HT1080 (cell line): ENCODE data around the gene GPATCH2. TPM values are rescaled to one million over a fixed set of nuclear protein-coding genes. Genes with fewer than 3 reads are reported as not detected.
A peak's percentile ranks its signal among the peaks of the same experiment; 100 is the strongest.
"Not testable (repeated sequence)": the region's sequence is repeated elsewhere in the genome, so short reads cannot be mapped to it uniquely, and the experiment has no call there.

Experiments
- DNase-seq: peaks from one replicate; pipeline ENCODE4 v3.0.0-alpha.2; 2015; ENCODE audit warnings: low read depth
- total RNA-seq: library from RNA; depleted of rRNA; stranded (reverse); fragments of >200 nt; shearing (Covaris generic); gene quantifications from 2 replicates; pipeline ENCODE4 v1.2.3, GENCODE V29; 2014

Gene GPATCH2
- total RNA-seq, 1 experiment from 2014 or later = 8.6 TPM

DNA sequence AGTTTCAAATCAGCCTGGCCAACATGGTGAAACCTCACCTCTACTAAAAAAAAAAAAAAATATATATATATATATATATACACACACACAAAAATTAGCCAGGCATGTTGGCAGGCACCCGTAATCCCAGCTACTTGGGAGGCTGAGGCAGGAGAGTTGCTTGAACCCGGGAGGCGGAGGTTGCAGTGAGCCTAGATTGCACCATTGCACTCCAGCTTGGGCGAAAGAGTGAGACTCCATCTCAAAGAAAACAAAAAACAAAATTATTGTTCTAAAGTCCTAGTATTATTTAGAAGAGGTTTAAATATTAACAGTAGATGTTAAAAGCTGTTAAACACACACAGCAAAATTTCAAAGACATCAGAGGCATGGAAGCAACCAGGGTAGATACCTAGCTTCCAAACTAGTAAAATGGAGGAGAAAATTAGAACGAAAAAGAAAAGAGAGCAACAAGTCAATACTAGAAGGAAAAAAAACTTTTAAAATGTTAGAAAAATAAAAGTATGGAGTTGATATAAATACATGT is 46.5 kb downstream of the GPATCH2 start:
- not testable (repeated sequence) for DNase-seq

DNA sequence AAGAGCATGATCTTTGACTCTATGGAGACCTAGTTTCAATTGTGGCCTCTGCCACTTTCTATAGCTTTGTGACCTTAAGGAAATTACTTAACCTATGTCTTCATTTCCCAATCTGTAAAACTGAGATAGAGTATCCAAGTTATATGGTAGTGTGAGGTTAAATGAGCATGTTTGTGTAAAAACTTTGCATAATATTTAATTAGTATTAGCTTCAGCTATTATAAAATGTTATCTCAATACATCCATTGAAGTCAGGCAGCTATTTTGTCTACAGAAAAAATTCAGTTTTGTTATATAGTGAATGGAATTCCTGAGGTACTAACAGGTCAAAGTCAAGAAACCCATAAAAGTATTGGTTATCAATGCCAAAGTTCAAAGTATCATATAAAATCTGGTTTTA is 53.6 kb downstream of the GPATCH2 start:
- no peak for DNase-seq

- no peak for DNase-seq
Measured at GRCh38 chr1:217574265-217574949, 56.5 kb downstream of the GPATCH2 start.

- DNase-seq = no peak
Measured at GRCh38 chr1:217569021-217569420, 61.9 kb downstream of the GPATCH2 start.

DNA sequence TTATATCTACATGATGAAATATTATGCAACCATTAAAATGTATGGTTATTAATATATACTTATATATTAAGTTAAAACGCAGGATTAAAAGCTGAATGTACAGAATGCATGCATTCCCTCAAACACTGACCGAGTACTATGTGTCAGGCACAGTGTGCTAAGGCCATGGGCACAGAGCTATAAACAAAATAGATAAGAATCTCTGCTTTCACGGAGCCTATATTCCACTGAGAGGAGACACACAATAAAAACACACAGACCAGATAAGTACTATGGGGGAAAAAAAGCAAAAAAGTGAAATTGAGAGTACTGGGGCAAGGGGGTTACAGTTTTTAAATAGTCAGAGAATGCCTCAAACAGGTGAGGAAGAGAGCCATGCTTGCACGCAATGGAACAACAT is 62.7 kb downstream of the GPATCH2 start:
- DNase-seq = no peak

DNA sequence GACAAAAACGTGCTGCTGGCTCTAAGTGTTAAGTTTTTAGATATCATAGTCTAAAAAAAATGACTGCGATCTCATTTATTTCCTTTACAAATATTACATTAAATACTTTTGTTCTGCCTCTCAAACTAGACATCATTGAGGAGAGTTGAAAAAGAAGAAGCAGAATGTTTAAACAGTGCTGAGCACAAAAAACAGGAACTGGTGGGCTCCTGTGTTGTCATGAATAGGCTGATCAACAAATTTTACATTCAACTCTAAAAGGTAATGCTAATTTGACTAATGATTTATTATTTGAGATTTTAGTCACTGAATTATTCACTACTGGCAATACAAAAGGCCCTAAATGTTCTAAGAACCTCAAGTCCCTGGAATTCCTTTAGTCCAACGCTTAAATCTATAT is 66.1 kb downstream of the GPATCH2 start:
- no peak for DNase-seq

DNA sequence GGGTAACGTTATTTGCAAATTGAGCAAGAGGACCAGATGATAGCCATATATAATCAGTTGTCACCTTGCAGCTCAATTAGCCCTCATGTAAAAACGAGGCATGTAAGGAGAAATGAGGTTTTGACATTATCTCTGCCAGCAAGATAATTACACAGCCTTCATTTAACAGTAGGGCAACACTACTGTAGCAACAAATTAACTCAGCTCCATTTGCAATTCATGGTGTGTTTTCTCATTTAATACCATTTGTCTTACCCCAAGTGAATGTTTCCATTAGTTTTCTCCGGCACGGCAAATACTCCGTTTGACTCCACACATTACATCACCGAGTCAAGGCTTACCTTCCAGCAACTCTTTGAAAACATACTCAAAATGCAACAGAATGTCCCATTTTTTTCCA is 66.7 kb downstream of the GPATCH2 start:
- DNase-seq = no peak

- DNase-seq = no peak
Measured at GRCh38 chr1:217563179-217563578, 67.7 kb downstream of the GPATCH2 start.

- DNase-seq = peak; percentile 81
Measured at GRCh38 chr1:217562229-217562878, 68.5 kb downstream of the GPATCH2 start.

- DNase-seq = no peak
Measured at GRCh38 chr1:217561446-217561845, 69.4 kb downstream of the GPATCH2 start.

DNA sequence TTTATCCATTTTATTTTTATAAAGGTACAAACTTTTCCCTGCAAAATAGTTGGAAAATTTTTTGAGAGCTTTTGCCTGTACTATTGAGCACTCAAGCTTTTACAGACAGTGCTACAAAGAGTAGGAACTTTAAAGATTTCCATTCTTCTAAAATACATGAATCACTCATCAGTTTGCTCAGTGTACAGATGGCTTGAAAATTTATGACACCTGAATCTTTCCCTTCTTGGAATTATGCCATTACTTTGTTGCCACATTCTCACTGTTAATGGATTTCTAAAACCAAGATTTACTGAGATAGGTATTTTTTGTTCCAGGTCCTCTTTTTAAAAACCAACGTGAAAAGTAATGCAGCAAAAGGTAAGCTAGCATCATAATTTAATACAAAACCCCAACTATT is 76.0 kb downstream of the GPATCH2 start:
- DNase-seq = no peak

- no peak for DNase-seq
Measured at GRCh38 chr1:217553949-217554509, 76.9 kb downstream of the GPATCH2 start.

- DNase-seq = no peak
Measured at GRCh38 chr1:217552339-217552951, 78.4 kb downstream of the GPATCH2 start.

GRCh38 chr1:217542837-217543236 is 88.1 kb downstream of the GPATCH2 start:
- no peak for DNase-seq

- no peak for DNase-seq
Measured at GRCh38 chr1:217542136-217542777, 88.6 kb downstream of the GPATCH2 start.

DNA sequence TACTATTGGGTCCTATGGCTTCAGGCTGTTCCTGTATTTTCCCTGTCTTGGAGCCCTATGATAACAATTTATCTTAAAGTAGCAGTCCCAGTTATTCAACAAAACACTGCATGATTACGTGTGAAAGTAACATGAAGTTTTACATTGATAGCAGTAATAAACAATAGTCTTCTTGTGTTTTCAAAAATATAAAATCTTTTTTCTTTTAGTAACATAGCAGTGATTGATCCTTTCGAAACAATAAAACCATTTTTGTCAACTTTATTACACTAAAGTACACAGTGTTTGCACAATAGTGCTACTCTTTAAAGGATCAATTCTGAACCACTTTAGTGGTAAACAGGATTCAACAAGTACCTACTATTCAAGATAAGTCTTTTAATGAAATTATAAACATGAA is 90.6 kb downstream of the GPATCH2 start:
- no peak for DNase-seq

- no peak for DNase-seq
Measured at GRCh38 chr1:217539510-217539909, 91.4 kb downstream of the GPATCH2 start.

GRCh38 chr1:217535601-217536377 is 95.1 kb downstream of the GPATCH2 start:
- DNase-seq = no peak

- DNase-seq = no peak
Measured at GRCh38 chr1:217534566-217534965, 96.3 kb downstream of the GPATCH2 start.

DNA sequence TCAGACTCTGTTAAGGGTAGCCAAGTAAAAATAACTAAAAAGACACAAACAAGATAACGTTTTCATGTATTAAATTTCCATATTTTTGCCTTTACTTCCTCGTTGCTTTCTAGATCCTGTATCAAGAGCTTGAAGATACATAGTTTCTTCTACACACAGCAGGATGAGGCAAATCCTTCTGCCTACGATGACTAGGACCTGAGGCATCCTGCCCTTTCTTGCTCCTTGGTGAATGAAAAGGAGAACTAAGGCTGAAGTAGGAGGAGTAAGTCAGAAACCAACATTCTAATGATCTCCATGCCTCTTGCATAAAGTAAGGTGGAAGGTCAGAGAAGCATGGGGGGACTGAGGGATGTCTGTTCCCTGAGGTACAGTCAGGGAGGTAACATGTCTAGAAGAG is 102.6 kb downstream of the GPATCH2 start:
- peak; percentile 59 for DNase-seq

DNA sequence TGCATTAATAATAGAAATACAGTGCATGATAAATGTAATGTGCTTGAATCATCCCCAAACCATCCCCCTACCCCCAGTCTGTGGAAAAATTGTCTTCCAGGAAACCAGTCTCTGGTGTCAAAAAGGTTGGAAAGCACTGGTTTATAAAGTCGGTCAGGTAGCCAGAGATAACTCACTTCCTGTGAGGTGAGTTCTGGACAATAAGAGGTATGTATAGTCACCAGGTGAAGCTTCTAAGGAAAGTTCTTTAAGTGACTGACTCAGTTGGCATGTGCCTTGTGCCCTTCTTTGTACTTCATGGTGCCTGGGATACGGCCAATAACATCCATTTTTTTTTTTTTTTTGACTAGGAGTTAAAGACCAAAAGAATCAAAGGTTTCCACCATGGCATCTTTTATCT is 103.7 kb downstream of the GPATCH2 start:
- DNase-seq = no peak
